IMR-90 (cell line): ENCODE measurements around the gene KCTD11. TPM values are rescaled to one million over a fixed set of nuclear protein-coding genes. Genes with fewer than 3 reads are reported as not detected.

Source experiments
- ATAC-seq: fragments of 200-7000 bp; cut with Tn5 transposase; 2 replicates; pipeline ENCODE4 v1.9.1; 2020; ENCODE audit warnings: low read depth, mild to moderate bottlenecking, moderate library complexity
- BruUV-seq: library from RNA; stranded (reverse); fragments of 400-500 nt; replicated peaks from 2 replicates; lab custom pipeline; 2021; lab: Mats Ljungman, UMichigan
- CTCF ChIA-PET: fragments of 300-600 bp; formaldehyde crosslinking; extraction: SDS; loops from one replicate; lab custom pipeline; 2021; ENCODE audit warnings: antibody characterized with exemption; lab: Yijun Ruan, JAX
- POLR2A ChIA-PET: fragments of 300-600 bp; sonication (Branson Sonifier 250); formaldehyde crosslinking; loops from one replicate; lab custom pipeline; 2022; ENCODE audit warnings: antibody characterized with exemption; ENCODE audit not compliant: unreplicated experiment; lab: Charles Lee
- DNase-seq: peaks from one replicate; pipeline ENCODE4 v3.0.0; 2013
- H2AFZ ChIP-seq: replicated peaks from 2 replicates; pipeline ENCODE3; 2013; ENCODE audit warnings: low read length, mild to moderate bottlenecking; ENCODE audit not compliant: poor library complexity
- H2AK5ac ChIP-seq: 2 replicates; pipeline ENCODE4 v1.6.1; 2013; ENCODE audit warnings: low read depth, low read length, inconsistent platforms
- H2AK9ac ChIP-seq: replicated peaks from 2 replicates; pipeline ENCODE3; 2013; ENCODE audit warnings: mild to moderate bottlenecking, low read depth, low read length, moderate library complexity; ENCODE audit not compliant: poor library complexity
- H2BK120ac ChIP-seq: 2 replicates; pipeline ENCODE4 v1.6.1; 2013; ENCODE audit warnings: low read depth, low read length, inconsistent platforms
- H2BK15ac ChIP-seq: 3 replicates; pipeline ENCODE4 v1.6.1; 2013; ENCODE audit warnings: low read depth, low read length, inconsistent platforms
- H2BK20ac ChIP-seq: 2 replicates; pipeline ENCODE4 v1.6.1; 2013; ENCODE audit warnings: low read depth, mild to moderate bottlenecking, inconsistent platforms, low read length, moderate library complexity
- H2BK5ac ChIP-seq: 2 replicates; pipeline ENCODE4 v1.6.1; 2013; ENCODE audit warnings: mild to moderate bottlenecking, low read depth, low read length, inconsistent platforms; ENCODE audit not compliant: poor library complexity, severe bottlenecking
- H3K14ac ChIP-seq: replicated peaks from 2 replicates; pipeline ENCODE4 v1.6.1; 2013; ENCODE audit warnings: low read depth, low read length, inconsistent platforms
- H3K18ac ChIP-seq: 2 replicates; pipeline ENCODE4 v1.6.1; 2013; ENCODE audit warnings: low read depth, low read length, control low read depth
- H3K23ac ChIP-seq: 2 replicates; pipeline ENCODE4 v1.6.1; 2013; ENCODE audit warnings: low read depth, low read length, inconsistent platforms
- H3K27ac ChIP-seq: 2 replicates; pipeline ENCODE4 v1.5.1; 2013; ENCODE audit warnings: mild to moderate bottlenecking, control low read depth, low read length; ENCODE audit not compliant: insufficient read depth
- H3K27me3 ChIP-seq: 2 replicates; pipeline ENCODE4 v1.6.1; 2013; ENCODE audit warnings: low read length; ENCODE audit not compliant: control insufficient read depth, insufficient read depth
- H3K36me3 ChIP-seq: 2 replicates; pipeline ENCODE4 v1.6.1; 2013; ENCODE audit warnings: low read length, mixed read lengths; ENCODE audit not compliant: control insufficient read depth, insufficient read depth
- H3K4ac ChIP-seq: 2 replicates; pipeline ENCODE4 v1.6.1; 2013; ENCODE audit warnings: low read depth, low read length, inconsistent platforms
- H3K4me1 ChIP-seq: 2 replicates; pipeline ENCODE4 v1.6.1; 2013; ENCODE audit warnings: low read length, mixed read lengths; ENCODE audit not compliant: control insufficient read depth, insufficient read depth
- H3K4me2 ChIP-seq: 2 replicates; pipeline ENCODE4 v1.6.1; 2013; ENCODE audit warnings: low read depth, mild to moderate bottlenecking, control low read depth, low read length, moderate library complexity
- H3K4me3 ChIP-seq: 2 replicates; pipeline ENCODE4 v1.5.1; 2013; ENCODE audit warnings: low read depth, mild to moderate bottlenecking, control low read depth, low read length, moderate library complexity; ENCODE audit not compliant: insufficient read depth
- H3K56ac ChIP-seq: 2 replicates; pipeline ENCODE4 v1.6.1; 2013; ENCODE audit warnings: low read length, inconsistent platforms; ENCODE audit not compliant: insufficient read depth; ENCODE audit errors: extremely low read depth
- H3K79me1 ChIP-seq, 2 experiments: 2 replicates each; pipeline ENCODE4 v1.6.1; 2013; ENCODE audit warnings: low read length in 2 of 2, inconsistent platforms in 1 of 2, low read depth in 1 of 2
- H3K9ac ChIP-seq: 2 replicates; pipeline ENCODE4 v1.6.1; 2013; ENCODE audit warnings: low read depth, low read length, control low read depth
- H3K9me1 ChIP-seq: 2 replicates; pipeline ENCODE4 v1.6.1; 2013; ENCODE audit warnings: low read length, inconsistent platforms; ENCODE audit not compliant: insufficient read depth
- H3K9me3 ChIP-seq: 2 replicates; pipeline ENCODE4 v1.6.1; 2013; ENCODE audit warnings: low read length; ENCODE audit not compliant: control insufficient read depth, insufficient read depth
- H4K20me1 ChIP-seq: 2 replicates; pipeline ENCODE4 v1.6.1; 2013; ENCODE audit warnings: low read length, inconsistent platforms; ENCODE audit not compliant: insufficient read depth
- H4K5ac ChIP-seq: 2 replicates; pipeline ENCODE4 v1.6.1; 2013; ENCODE audit warnings: mild to moderate bottlenecking, low read depth, low read length, control low read depth
- H4K8ac ChIP-seq, 2 experiments: 2 replicates each; pipeline ENCODE4 v1.6.1; 2013; ENCODE audit warnings: low read depth in 2 of 2, low read length in 2 of 2, control low read depth in 1 of 2, inconsistent platforms in 1 of 2
- H4K91ac ChIP-seq: 2 replicates; pipeline ENCODE4 v1.6.1; 2013; ENCODE audit warnings: low read depth, low read length, inconsistent platforms; ENCODE audit not compliant: insufficient read depth
- FOS ChIP-seq: fragments of 150-350 bp; IDR thresholded peaks from 2 replicates; pipeline ENCODE4 v1.6.1; 2016; ENCODE audit warnings: low read depth, low read length
- WGBS, 2 experiments: methylation state at CpG; one replicate each; pipeline versions ENCODE4 v1.1.5 to v1.1.7; 2013; ENCODE audit warnings: missing lambda C conversion rate in 2 of 2; ENCODE audit not compliant: insufficient read length in 1 of 2; ENCODE audit errors: extremely low coverage in 2 of 2; 5-methylcytosine and 5-hydroxymethylcytosine counted together
- dilution Hi-C: fragments of 300-500 bp; cut with HindIII; formaldehyde crosslinking; loops from one replicate; pipeline ENCODE4 v1.14.3; 2018; ENCODE audit warnings: low sequenced_read_pairs; ENCODE audit not compliant: unreplicated experiment
- in situ Hi-C: fragments of 300-500 bp; cut with MboI; formaldehyde crosslinking; loops from 3 replicates; pipeline ENCODE4 v1.14.3; 2019; ENCODE audit warnings: low sequenced_read_pairs, inconsistent platforms, mixed read lengths
- intact Hi-C: fragments of 100-400 bp; cut with micrococcal nuclease; formaldehyde crosslinking; loops from 2 replicates; pipeline ENCODE4 v1.10.0; 2022
- polyA plus RNA-seq, 3 experiments: library from polyadenylated mRNA; depleted of rRNA; stranded (reverse); fragments of >200 nt; gene quantifications; 2 replicates each; pipeline ENCODE4 v1.2.3, GENCODE V29; 2012; ENCODE audit warnings: low replicate concordance in 1 of 3
- total RNA-seq: library from RNA; depleted of rRNA; stranded (reverse); fragments of >200 nt; gene quantifications from 2 replicates; pipeline ENCODE4 v1.2.3, GENCODE V29; 2012

The KCTD11 gene
- total and polyA plus RNA-seq, 2 of the 4 experiments (the other 2 are of a cell fraction): 10.8 to 16.4 TPM

DNA sequence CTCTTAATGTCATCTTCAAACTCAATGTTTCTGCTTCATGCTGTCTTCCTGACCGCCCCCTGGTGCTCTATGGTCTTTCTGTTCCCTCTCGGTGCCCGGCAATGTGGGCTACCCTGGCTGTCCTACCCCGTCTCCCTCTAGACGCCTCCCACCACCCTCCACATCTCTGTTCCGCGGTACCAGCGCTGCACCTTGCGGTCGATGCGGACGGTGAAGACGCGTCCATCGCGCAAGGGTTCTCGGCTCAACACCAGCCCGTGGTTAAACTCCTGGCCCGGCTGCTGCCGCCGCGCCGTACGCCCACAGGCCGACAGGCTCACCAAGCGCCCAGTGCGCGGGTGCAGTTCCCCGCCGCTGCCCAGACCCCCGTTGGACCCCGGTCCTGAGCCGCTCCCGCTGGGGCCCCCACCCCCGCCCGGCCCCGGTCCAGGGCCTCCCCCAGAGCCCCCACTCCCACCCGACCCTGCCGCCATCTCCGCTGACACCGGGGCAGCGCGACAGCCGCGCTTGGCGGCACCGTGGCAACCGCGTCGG, 23.1 kb upstream of the KCTD11 start, which contains the start of gene NEURL4:
NEURL4 (minus strand) TSS at position 496 of the 534 bp plus-strand sequence; CDS start at position 473, 23 bp downstream.
- Histone ChIP-seq H2AK5ac (peak within 1 kb of the TSS; percentile 92), H3K36me3 (peaks cover 18% of the 10 kb centered on the region), H2AK9ac (peak within 1 kb of the TSS; percentile 94), H2AFZ (peak within 1 kb of the TSS; percentile 97), H3K9me1 (peaks cover 6% of the 10 kb centered on the region; the same call in 1 of the 2 replicates), H2BK5ac (peak within 1 kb of the TSS; percentile 88), H4K91ac (peak within 1 kb of the TSS; percentile 78), H3K4me1 (peaks cover 5% of the 10 kb centered on the region; the same call in 1 of the 2 replicates), H3K4me2 (peak within 1 kb of the TSS; percentile 93), H3K9ac (peak within 1 kb of the TSS; percentile 94), H3K4me3 (peak within 1 kb of the TSS; percentile 86), H4K20me1 (peaks cover 7% of the 10 kb centered on the region), H4K8ac (peak within 1 kb of the TSS; percentile 39 to 89; a peak in 3 of 4 replicates), H3K27ac (peak within 1 kb of the TSS; percentile 87), H2BK15ac (no peak within 1 kb of the TSS), H4K5ac (peak within 1 kb of the TSS; percentile 44), H2BK120ac (peak within 1 kb of the TSS; percentile 71), H3K23ac (peak within 1 kb of the TSS; percentile 94), H3K56ac (peak within 1 kb of the TSS; percentile 76), H3K79me1 (peaks cover 10 to 29% of the 10 kb centered on the region in 2 experiments; a peak in 3 of 4 replicates), H3K18ac (peak within 1 kb of the TSS; percentile 11; the same call in 1 of the 2 replicates), H3K4ac (peak within 1 kb of the TSS; percentile 86), H3K9me3 (no peaks in the 10 kb centered on the region), H2BK20ac (no peak within 1 kb of the TSS), H3K14ac (peak within 1 kb of the TSS; percentile 95), H3K27me3 (no peaks in the 10 kb centered on the region; the same call in 1 of the 2 replicates)
- POLR2A ChIA-PET: no interaction called here
- WGBS, 2 experiments: 1% methylated on average over 18 of the region's 50 CpGs; no CpG with 5 or more reads in 1 of the 2 experiments
- dilution Hi-C loops: no loop called here
- DNase-seq (no peak), ATAC-seq (peak; percentile 10)
- in situ Hi-C loops: no loop called here
- CTCF ChIA-PET: interaction anchor here (0.6 kb wide), 1 partner anchor 344 kb away, joined by 3 read pairs; no protein-coding TSS in a partner anchor
- intact Hi-C loops: loop anchor here (10.0 kb wide), 1 partner anchor 236 kb away; the partner anchor contains the start of gene SENP3
- BruUV-seq: no TSS peak
- TF ChIP-seq FOS: no peak
